ENCODE measurements around the gene CILP2.

- TF ChIP-seq CTCF (conservative IDR thresholded peaks at IDR 0.05; ENCODE audit: low read length) (no peak), EZH2phosphoT487 (IDR thresholded peaks at IDR 0.05; ENCODE audit: borderline replicate concordance) (no peak)
These were observed 27.6 kb upstream of the CILP2 start for GRCh38 chr19:19510432-19510831.
